Measurements from ENCODE around the gene ACOX3.

DNA sequence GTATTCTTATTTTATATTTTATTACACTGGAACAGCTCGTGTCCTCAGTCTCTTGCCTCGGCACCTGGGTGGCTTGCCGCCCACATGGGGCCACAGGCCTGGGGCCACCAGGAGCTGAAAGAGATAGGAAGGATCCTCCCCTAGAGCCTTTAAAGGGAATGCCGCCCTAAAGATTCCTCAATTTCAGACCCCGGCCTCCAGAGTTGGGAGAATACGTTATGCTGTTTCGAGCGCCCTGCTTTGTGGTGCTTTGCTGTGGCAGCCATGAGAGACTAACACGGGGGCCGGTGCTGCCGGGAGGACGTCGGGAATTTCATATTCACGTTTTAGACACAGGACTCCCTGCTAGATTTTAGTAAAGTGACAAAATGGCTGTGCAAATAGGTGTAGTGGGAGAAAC lies 33.2 kb downstream of the ACOX3 start:
- TF ChIP-seq, protein P1, sequence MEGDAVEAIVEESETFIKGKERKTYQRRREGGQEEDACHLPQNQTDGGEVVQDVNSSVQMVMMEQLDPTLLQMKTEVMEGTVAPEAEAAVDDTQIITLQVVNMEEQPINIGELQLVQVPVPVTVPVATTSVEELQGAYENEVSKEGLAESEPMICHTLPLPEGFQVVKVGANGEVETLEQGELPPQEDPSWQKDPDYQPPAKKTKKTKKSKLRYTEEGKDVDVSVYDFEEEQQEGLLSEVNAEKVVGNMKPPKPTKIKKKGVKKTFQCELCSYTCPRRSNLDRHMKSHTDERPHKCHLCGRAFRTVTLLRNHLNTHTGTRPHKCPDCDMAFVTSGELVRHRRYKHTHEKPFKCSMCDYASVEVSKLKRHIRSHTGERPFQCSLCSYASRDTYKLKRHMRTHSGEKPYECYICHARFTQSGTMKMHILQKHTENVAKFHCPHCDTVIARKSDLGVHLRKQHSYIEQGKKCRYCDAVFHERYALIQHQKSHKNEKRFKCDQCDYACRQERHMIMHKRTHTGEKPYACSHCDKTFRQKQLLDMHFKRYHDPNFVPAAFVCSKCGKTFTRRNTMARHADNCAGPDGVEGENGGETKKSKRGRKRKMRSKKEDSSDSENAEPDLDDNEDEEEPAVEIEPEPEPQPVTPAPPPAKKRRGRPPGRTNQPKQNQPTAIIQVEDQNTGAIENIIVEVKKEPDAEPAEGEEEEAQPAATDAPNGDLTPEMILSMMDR (IDR thresholded peaks at IDR 0.05) = no peak
- TF ChIP-seq EZH2phosphoT487 (IDR thresholded peaks at IDR 0.05; ENCODE audit: borderline replicate concordance, low read depth) (no peak), RFX5 (IDR thresholded peaks at IDR 0.05; ENCODE audit: low read length) (no peak), JUND (IDR thresholded peaks at IDR 0.05) (no peak), ELF1 (IDR thresholded peaks at IDR 0.05) (no peak), FOXM1 (IDR thresholded peaks at IDR 0.05; ENCODE audit: low read depth) (no peak), YY1 (IDR thresholded peaks at IDR 0.05; ENCODE audit: low read depth) (no peak), RCOR1 (IDR thresholded peaks at IDR 0.05; ENCODE audit: low read length) (no peak)
